CD4-positive, alpha-beta T cell treated with Interleukin-10 for 1 hour (primary cell): ENCODE results near the gene PLB1.

Experiments used
- DNase-seq: peaks from one replicate; pipeline ENCODE4 v3.0.0-alpha.2; 2020

Gene PLB1, protein sequence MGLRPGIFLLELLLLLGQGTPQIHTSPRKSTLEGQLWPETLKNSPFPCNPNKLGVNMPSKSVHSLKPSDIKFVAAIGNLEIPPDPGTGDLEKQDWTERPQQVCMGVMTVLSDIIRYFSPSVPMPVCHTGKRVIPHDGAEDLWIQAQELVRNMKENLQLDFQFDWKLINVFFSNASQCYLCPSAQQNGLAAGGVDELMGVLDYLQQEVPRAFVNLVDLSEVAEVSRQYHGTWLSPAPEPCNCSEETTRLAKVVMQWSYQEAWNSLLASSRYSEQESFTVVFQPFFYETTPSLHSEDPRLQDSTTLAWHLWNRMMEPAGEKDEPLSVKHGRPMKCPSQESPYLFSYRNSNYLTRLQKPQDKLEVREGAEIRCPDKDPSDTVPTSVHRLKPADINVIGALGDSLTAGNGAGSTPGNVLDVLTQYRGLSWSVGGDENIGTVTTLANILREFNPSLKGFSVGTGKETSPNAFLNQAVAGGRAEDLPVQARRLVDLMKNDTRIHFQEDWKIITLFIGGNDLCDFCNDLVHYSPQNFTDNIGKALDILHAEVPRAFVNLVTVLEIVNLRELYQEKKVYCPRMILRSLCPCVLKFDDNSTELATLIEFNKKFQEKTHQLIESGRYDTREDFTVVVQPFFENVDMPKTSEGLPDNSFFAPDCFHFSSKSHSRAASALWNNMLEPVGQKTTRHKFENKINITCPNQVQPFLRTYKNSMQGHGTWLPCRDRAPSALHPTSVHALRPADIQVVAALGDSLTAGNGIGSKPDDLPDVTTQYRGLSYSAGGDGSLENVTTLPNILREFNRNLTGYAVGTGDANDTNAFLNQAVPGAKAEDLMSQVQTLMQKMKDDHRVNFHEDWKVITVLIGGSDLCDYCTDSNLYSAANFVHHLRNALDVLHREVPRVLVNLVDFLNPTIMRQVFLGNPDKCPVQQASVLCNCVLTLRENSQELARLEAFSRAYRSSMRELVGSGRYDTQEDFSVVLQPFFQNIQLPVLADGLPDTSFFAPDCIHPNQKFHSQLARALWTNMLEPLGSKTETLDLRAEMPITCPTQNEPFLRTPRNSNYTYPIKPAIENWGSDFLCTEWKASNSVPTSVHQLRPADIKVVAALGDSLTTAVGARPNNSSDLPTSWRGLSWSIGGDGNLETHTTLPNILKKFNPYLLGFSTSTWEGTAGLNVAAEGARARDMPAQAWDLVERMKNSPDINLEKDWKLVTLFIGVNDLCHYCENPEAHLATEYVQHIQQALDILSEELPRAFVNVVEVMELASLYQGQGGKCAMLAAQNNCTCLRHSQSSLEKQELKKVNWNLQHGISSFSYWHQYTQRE (N-terminal part only)

GRCh38 chr2:28495551-28496250 is at the start of gene PLB1:
Gene PLB1, plus strand, starts transcription at chr2:28496060. Its CDS starts 55 bp downstream, at chr2:28496115.
- no peak for DNase-seq

DNA sequence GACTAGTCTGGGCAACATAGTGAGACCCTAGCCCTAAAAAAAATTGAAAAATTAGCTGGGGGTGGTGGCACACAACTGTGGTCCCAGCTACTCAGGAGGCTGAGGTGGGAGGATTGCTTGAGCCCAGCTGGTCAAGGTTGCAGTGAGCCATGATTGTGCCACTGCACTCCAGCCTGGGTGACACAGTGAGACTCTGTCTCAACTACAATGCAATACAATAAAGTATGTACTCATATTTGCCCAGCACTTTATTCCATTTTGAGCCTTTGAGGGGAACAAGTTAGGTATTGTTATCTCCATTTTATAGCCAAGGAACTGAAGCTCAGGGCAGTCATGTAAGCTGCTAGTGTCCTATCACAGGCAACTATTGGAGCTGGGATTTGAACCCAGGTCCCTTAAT is 49.3 kb upstream of the PLB1 start:
- DNase-seq: no peak

- no peak for DNase-seq
Observed at GRCh38 chr2:28447086-28447485, 48.8 kb upstream of the PLB1 start.

GRCh38 chr2:28447943-28448792 is 47.7 kb upstream of the PLB1 start:
- no peak for DNase-seq

- no peak for DNase-seq
Observed at GRCh38 chr2:28448793-28449100, 47.1 kb upstream of the PLB1 start.

- DNase-seq: no peak
Observed at GRCh38 chr2:28449126-28449487, 46.8 kb upstream of the PLB1 start.

DNA sequence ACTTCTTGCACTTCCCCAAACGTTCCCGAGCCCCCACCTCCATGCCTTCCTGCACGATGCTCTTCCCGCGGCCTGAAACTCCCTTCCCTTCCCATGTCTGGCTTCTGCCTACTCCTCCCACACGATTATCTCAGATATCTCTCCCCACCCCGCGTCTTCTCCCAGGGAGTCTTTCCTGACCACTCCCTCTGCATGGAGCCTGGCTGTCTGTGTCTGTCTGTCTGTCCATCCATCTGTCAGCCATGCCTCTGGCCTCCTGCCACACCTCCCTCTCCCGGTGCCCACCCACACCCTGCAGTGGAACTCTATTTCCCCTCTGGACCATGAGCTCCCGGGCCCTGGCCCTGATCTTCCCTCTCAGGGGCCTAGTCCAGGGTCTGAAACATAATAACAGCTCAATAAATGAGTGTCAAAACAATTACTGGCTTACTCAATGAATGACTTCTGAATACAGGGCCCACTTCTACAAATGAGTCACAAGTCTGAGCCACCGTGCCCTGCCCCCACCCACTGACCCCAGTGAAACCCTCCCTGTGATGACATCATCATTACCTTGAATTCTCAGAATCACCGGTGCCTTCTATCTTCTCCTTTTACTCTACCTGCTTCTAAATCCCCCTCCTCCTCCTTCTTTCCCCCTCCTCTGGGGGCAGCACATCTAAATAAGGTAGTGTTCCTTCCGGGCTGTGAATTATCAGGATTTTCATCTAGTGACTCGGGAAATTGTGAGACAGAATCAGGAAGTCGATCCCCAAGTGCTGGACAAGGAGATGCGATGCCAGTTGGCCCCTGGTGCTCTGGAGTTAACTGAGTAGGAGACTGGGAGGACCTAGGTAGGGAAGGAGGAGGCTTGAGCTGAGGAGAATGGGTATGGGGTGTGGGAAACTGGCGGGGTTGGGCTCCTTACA is 46.1 kb upstream of the PLB1 start:
- DNase-seq: peak; percentile 16

DNA sequence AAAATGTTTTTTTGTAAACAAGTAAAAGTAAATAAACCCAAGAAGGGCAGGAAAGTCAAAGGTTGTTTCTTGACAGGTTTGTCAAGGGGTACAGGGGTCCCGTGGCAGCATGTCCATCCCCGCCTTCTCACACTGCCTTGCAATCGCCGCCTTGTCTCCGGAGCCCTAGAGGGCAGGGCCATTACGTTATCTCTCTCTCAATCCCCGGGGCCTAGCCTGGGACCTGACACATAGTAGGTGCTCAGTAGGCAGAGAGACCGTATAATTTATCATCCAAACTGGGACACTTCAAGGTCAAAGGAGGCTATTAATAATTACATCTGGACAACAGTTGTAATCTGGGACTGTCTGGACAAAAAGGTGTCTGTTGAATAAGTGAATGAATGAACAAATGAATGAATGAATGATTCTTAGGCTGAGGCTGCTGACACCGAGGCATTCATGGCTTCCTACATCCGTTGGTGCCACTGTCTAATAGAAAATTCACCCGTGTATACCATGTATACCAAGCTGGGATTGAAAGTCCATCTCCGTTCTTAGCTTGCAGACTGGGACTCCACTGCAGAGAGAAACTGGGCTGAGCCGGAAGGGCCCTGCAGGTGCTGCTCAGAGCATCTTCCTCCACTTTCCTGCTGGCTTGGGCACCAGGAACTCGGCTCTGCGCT is 44.8 kb upstream of the PLB1 start:
- no peak for DNase-seq

- no peak for DNase-seq
Observed at GRCh38 chr2:28451793-28452533, 43.9 kb upstream of the PLB1 start.

GRCh38 chr2:28452534-28453081 is 43.3 kb upstream of the PLB1 start:
- DNase-seq: peak; percentile 77

DNA sequence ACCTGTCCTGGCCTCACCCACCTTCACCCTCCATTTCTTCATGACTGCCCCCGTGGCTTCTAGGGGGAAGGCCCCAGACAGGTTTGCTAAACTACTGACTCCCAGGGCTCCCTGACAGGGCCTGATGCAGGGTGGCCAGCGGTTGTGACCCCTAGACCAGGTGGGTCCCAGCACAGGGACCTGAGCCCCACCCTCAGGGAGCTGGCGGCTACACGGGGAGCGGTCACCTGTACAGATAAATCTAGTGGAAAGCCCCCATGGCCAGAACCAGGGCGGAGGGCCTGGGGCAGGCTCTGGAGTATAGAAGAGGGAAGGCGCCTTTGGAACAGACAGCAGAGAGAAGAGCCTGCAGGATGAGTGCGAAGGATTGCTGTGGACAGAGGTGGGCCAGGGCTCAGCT is 42.5 kb upstream of the PLB1 start:
- no peak for DNase-seq

DNA sequence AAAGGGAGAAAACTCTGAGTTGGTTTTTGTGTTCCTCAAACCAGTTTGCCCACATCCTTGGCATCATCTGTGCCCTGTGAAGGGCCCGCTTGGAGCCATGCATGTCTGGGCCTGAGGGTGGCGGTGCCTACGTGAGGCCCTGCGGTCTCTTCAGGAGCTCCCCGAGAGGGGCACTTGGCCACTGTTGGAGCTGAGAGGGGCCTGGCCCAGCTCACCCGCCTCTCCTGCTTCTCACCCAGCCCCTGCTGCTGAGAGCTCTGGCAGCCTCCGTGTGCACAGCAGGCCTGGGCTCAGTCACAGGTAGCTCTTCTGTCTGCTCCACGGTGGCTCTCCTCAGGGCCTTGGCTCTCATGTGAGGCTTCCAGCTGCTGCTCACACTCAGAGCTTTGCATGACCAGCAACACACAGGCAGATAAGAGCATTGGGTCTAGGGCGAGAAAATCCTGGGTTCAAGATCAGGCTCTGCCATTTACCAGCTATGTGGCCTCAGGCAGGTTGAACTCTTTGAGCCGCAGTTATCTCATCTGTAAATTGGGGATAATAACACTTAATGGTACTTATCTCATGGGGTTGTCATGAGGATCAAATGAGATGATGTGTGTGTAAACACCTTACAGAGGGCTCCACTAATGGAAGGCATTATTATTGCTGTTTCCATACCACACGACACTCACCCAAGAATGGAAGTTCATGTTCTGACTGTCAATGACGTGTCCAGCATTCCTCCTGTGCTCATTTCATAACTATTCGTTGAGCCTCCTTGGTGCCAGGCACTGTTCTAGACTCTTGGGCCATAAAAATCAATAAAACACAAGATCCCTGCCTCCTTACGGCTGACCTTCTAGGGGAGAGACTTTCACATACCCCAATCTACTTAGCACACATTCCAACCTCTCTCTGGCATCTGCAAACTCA is 41.6 kb upstream of the PLB1 start:
- DNase-seq: no peak

DNA sequence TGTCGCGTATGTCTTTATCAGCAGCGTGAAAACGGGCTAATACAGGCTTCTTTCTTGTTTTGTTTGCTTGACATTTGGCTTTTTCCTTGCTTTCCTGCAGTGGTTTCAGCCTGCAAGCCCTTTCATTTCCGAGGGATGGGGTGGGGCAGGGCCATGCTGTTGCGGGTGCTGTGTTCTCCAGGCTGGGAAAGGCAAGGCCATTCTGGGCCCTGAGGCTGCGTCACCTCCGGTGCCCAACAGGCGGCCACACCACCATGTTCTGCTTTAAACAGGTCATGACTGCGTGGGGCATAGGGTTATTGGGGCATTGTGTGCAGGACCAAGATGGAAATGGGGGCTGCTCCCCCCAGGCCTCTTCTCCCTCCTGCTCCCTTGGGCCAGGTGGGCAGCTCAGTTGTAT is 38.6 kb upstream of the PLB1 start:
- DNase-seq: no peak

GRCh38 chr2:28461056-28461455 is 34.8 kb upstream of the PLB1 start:
- DNase-seq: no peak

DNA sequence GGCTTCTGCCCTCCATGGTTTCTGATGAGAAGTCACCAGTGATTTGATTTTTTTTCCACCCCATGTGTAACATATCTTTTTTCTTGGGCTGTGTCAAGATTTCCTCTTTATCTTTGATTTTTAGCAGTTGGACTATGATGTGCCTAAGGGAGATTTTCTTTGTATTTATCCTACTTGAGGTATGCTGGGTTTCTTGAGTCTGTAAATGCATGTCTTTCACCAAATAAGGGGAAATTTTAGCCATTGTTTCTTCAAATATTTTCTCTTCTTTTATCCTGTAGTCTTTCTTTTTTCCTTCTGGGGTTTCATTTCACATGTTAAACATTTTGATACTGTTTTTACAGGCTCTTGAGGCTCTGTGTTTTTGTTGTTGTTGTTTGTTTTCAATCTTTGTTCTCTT is 33.7 kb upstream of the PLB1 start:
- no peak for DNase-seq

DNA sequence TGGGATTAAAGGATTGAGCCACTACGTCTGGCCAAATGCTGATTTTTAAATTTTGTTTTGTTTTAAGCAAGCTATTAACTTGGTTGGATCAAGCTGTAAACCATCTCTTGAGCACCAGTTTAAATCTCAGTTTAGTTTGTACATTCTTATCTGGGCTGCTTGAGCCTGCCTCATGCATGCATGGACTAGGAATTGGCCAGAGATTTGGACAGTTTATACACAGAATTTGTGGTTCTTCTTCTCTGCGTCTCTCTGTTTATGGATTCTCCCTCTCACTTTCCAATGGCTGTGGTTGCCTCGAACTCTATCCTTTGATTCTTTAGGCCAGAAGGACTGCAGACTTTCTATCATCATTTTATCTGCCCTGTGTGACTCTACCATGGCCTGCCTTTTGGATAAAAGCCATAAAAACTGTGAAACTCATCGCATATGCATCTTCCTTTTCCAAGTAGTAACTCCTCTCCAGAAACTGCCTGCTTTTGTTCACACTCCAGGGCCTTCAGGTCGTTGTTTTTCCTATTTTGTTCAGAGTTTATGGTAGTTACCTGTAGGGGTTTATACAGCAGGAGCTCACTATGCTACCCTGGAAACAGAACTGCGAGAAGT is 32.5 kb upstream of the PLB1 start:
- no peak for DNase-seq

DNA sequence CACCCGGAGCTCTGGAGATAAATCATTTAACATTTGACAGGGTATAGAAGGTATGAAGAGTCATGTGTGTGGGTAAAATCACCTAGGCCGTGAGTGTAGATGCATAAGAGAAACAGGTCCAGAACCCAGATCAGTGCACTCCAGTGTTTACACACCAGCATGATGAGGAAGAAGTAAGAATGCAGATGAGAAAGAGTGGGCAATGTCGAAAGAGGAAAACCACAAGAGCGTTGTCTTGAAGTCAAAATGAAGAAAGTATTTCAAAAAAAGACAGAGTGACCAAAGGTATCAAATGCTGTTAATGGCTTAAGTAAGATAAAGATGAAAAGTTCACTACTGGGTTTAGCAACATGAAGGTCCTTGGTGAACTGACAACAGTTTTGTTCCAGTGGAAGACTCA is 32.0 kb upstream of the PLB1 start:
- no peak for DNase-seq
